Neural cell (in vitro differentiated cells): ENCODE data around the gene GNAQ.

Experiments used
- CTCF ChIP-seq: fragments of 450-650 bp; IDR thresholded peaks from 2 replicates; pipeline ENCODE4 v1.5.1; 2014; ENCODE audit warnings: antibody characterized with exemption, mild to moderate bottlenecking, moderate library complexity; ENCODE audit not compliant: poor library complexity, severe bottlenecking
- EP300 ChIP-seq: fragments of 450-650 bp; conservative IDR thresholded peaks from 2 replicates; pipeline ENCODE4 v1.6.1; 2014; ENCODE audit warnings: antibody characterized with exemption, mild to moderate bottlenecking, moderate library complexity; ENCODE audit not compliant: poor library complexity, severe bottlenecking
- EZH2 ChIP-seq: fragments of 200-600, 300-800 bp; shearing (Covaris generic), sonication (generic); IDR thresholded peaks from 2 replicates; pipeline ENCODE4 v1.6.1; 2014; ENCODE audit warnings: antibody characterized with exemption, low read length, borderline replicate concordance, mild to moderate bottlenecking; ENCODE audit not compliant: insufficient read depth, poor library complexity, severe bottlenecking
- MXI1 ChIP-seq: fragments of 450-650 bp; conservative IDR thresholded peaks from 2 replicates; pipeline ENCODE4 v1.6.1; 2014; ENCODE audit warnings: antibody characterized with exemption, mild to moderate bottlenecking; ENCODE audit not compliant: poor library complexity, severe bottlenecking
- POLR2AphosphoS5 ChIP-seq: IDR thresholded peaks from 2 replicates; pipeline ENCODE4 v1.6.1; 2012
- SMC3 ChIP-seq: fragments of 450-650 bp; conservative IDR thresholded peaks from 2 replicates; pipeline ENCODE4 v1.6.1; 2014; ENCODE audit warnings: antibody characterized with exemption, mild to moderate bottlenecking, moderate library complexity; ENCODE audit not compliant: poor library complexity
- TAF1 ChIP-seq: IDR thresholded peaks from 2 replicates; pipeline ENCODE4 v1.6.1; 2012; ENCODE audit warnings: low read depth

- TF ChIP-seq CTCF (no peak), EZH2 (no peak), EP300 (no peak), MXI1 (no peak), TAF1 (no peak), POLR2AphosphoS5 (no peak), SMC3 (no peak)
Measured at GRCh38 chr9:77766587-77766986, 265.0 kb downstream of the GNAQ start.
